SK-N-SH (cell line): ENCODE data around the gene RNLS. TPM values are rescaled to one million over a fixed set of nuclear protein-coding genes. Genes with fewer than 3 reads are reported as not detected.

Experiments used
- CTCF ChIA-PET: fragments of 300-600, 350-600 bp; formaldehyde crosslinking; extraction: SDS; loops from one replicate; lab custom pipeline; 2021; lab: Yijun Ruan, JAX
- POLR2A ChIA-PET: fragments of 350-600 bp; sonication (Branson Sonifier 250); formaldehyde crosslinking; extraction: SDS; loops from one replicate; lab custom pipeline; 2020; ENCODE audit warnings: antibody characterized with exemption, inconsistent platforms; lab: Yijun Ruan, JAX
- DNase-seq: peaks from one replicate; pipeline ENCODE4 v3.0.0; 2012
- H2AFZ ChIP-seq: fragments of 200-600 bp; sonication (generic); 2 replicates; pipeline ENCODE4 v1.8.1; 2016; ENCODE audit warnings: antibody characterized with exemption, mild to moderate bottlenecking, low read depth
- H3F3A ChIP-seq: fragments of 200-600 bp; sonication (generic); replicated peaks from 2 replicates; pipeline ENCODE3; 2016; ENCODE audit warnings: antibody characterized with exemption, mild to moderate bottlenecking; ENCODE audit not compliant: insufficient read depth
- H3K27ac ChIP-seq, 2 experiments: fragments of 200-500 bp in 1 of 2; fragments of 200-600 bp in 1 of 2; sonication (Bioruptor generic) in 1 of 2; sonication (generic), shearing (Covaris generic) in 1 of 2; 2 replicates each; pipeline versions ENCODE4 v1.5.1 to v1.6.1; 2014 to 2016; ENCODE audit warnings: low read depth in 2 of 2, inconsistent platforms in 1 of 2, low read length in 1 of 2, mild to moderate bottlenecking in 1 of 2, mixed read lengths in 1 of 2
- H3K27me3 ChIP-seq: fragments of 200-600 bp; sonication (generic), shearing (Covaris generic); 2 replicates; pipeline ENCODE4 v1.6.1; 2016; ENCODE audit warnings: mixed run types; ENCODE audit not compliant: insufficient read depth
- H3K36me3 ChIP-seq, 2 experiments: fragments of 200-500 bp in 1 of 2; fragments of 200-600 bp in 1 of 2; sonication (Bioruptor generic) in 1 of 2; sonication (generic) in 1 of 2; replicated peaks in 1 of 2; 2 replicates each; pipeline versions ENCODE3 to v1.5.1; 2014 to 2016; ENCODE audit warnings: low read length in 1 of 2, mild to moderate bottlenecking in 1 of 2; ENCODE audit not compliant: insufficient read depth in 2 of 2, control insufficient read depth in 1 of 2
- H3K4me1 ChIP-seq, 2 experiments: fragments of 200-500 bp in 1 of 2; fragments of 200-600 bp in 1 of 2; sonication (Bioruptor generic) in 1 of 2; sonication (generic), shearing (Covaris generic) in 1 of 2; 2 replicates each; pipeline versions ENCODE4 v1.5.1 to v1.6.1; 2014 to 2016; ENCODE audit warnings: low read depth in 1 of 2, low read length in 1 of 2, mixed run types in 1 of 2; ENCODE audit not compliant: insufficient read depth in 2 of 2, control insufficient read depth in 1 of 2
- H3K4me2 ChIP-seq: fragments of 200-600 bp; sonication (generic), shearing (Covaris generic); 2 replicates; pipeline ENCODE4 v1.6.1; 2017; ENCODE audit warnings: mixed run types
- H3K4me3 ChIP-seq, 2 experiments: fragments of 200-500 bp in 1 of 2; fragments of 200-600 bp in 1 of 2; sonication (Bioruptor generic) in 1 of 2; sonication (generic), shearing (Covaris generic) in 1 of 2; 2 replicates each; pipeline versions ENCODE4 v1.5.1 to v1.8.1; 2014 to 2016; ENCODE audit warnings: low read depth in 2 of 2, inconsistent platforms in 1 of 2, low read length in 1 of 2, mild to moderate bottlenecking in 1 of 2, mixed read lengths in 1 of 2, moderate library complexity in 1 of 2
- H3K79me2 ChIP-seq: fragments of 200-600 bp; sonication (generic); 2 replicates; pipeline ENCODE4 v1.8.1; 2017; ENCODE audit warnings: mild to moderate bottlenecking; ENCODE audit not compliant: insufficient read depth
- H3K9ac ChIP-seq: fragments of 200-600 bp; sonication (generic); 2 replicates; pipeline ENCODE4 v1.6.1; 2017; ENCODE audit warnings: mixed run types
- H3K9me2 ChIP-seq: fragments of 200-600 bp; sonication (generic); 2 replicates; pipeline ENCODE4 v1.6.1; 2017; ENCODE audit warnings: mixed run types
- H3K9me3 ChIP-seq: fragments of 200-600 bp; sonication (generic); 2 replicates; pipeline ENCODE4 v1.6.1; 2017; ENCODE audit warnings: mixed run types, mild to moderate bottlenecking, moderate library complexity
- H4K20me1 ChIP-seq: fragments of 200-600 bp; sonication (generic); 2 replicates; pipeline ENCODE4 v1.6.1; 2017; ENCODE audit warnings: mild to moderate bottlenecking, mixed run types; ENCODE audit not compliant: insufficient read depth
- CTCF ChIP-seq: fragments of 200-600 bp; sonication (generic); IDR thresholded peaks from 2 replicates; pipeline ENCODE4 v1.6.1; 2017; ENCODE audit warnings: antibody characterized with exemption, mild to moderate bottlenecking, moderate library complexity
- ELF1 ChIP-seq: IDR thresholded peaks from 2 replicates; pipeline ENCODE4 v1.4.0; 2012
- EP300 ChIP-seq, 2 experiments: IDR thresholded peaks; 2 replicates each; pipeline versions ENCODE4 v1.4.0 to v1.6.1; 2012; ENCODE audit warnings: borderline replicate concordance in 1 of 2, low read depth in 1 of 2, low read length in 1 of 2
- FOXJ3 ChIP-seq: sonication (generic); formaldehyde crosslinking; IDR thresholded peaks from 2 replicates; pipeline ENCODE4 v1.5.1; 2020; ENCODE audit warnings: mild to moderate bottlenecking, missing genetic modification reagents
- FOXM1 ChIP-seq: IDR thresholded peaks from 2 replicates; pipeline ENCODE4 v1.4.0; 2012; ENCODE audit warnings: low read depth, mild to moderate bottlenecking
- GATA2 ChIP-seq: sonication (generic); formaldehyde crosslinking; IDR thresholded peaks from 2 replicates; pipeline ENCODE4 v1.5.0; 2020; ENCODE audit warnings: mild to moderate bottlenecking, missing genetic modification reagents
- IRF3 ChIP-seq: fragments of 150-350 bp; IDR thresholded peaks from 2 replicates; pipeline ENCODE4 v1.6.1; 2016; ENCODE audit warnings: mild to moderate bottlenecking, low read depth, low read length
- MEF2A ChIP-seq: IDR thresholded peaks from 2 replicates; pipeline ENCODE4 v1.4.0; 2012; ENCODE audit warnings: low read depth, borderline replicate concordance
- NFIC ChIP-seq: IDR thresholded peaks from 2 replicates; pipeline ENCODE4 v1.4.0; 2012; ENCODE audit warnings: borderline replicate concordance
- PBX3 ChIP-seq: IDR thresholded peaks from 2 replicates; pipeline ENCODE4; 2012
- RFX5 ChIP-seq: IDR thresholded peaks from 2 replicates; pipeline ENCODE4 v1.6.1; 2012; ENCODE audit warnings: mild to moderate bottlenecking, improper control_type of control experiment, low read length
- RXRA ChIP-seq: IDR thresholded peaks from 2 replicates; pipeline ENCODE4 v1.4.0; 2012; ENCODE audit warnings: low read depth, mild to moderate bottlenecking, borderline replicate concordance
- TEAD4 ChIP-seq: IDR thresholded peaks from 2 replicates; pipeline ENCODE4 v1.4.0; 2012; ENCODE audit warnings: mild to moderate bottlenecking, borderline replicate concordance; ENCODE audit not compliant: insufficient read depth
- ZBTB33 ChIP-seq: IDR thresholded peaks from 2 replicates; pipeline ENCODE4 v1.4.0; 2012; ENCODE audit warnings: low read depth, borderline replicate concordance
- WGBS: methylation state at CpG from one replicate; pipeline ENCODE4 v1.1.6; 2017; ENCODE audit warnings: low lambda C conversion rate; 5-methylcytosine and 5-hydroxymethylcytosine counted together
- polyA plus RNA-seq, 3 experiments: library from polyadenylated mRNA; depleted of rRNA; stranded (reverse); fragments of >200 nt; gene quantifications; 2 replicates each; pipeline ENCODE4 v1.2.3, GENCODE V29; 2012
- TF ChIP-seq, protein P1 (sequence below): fragments of 150-350 bp; IDR thresholded peaks from 2 replicates; pipeline ENCODE4 v1.6.1; 2017; ENCODE audit warnings: antibody characterized with exemption, low read length, low read depth, borderline replicate concordance

RNLS gene
- polyA plus RNA-seq, 1 of the 3 experiments (the other 2 are of a cell fraction) = not detected

GRCh38 chr10:88299787-88300186 is 283.3 kb downstream of the RNLS start (continued):
- TF ChIP-seq TEAD4 (no peak), NFIC (no peak)
- TF ChIP-seq, protein P1, sequence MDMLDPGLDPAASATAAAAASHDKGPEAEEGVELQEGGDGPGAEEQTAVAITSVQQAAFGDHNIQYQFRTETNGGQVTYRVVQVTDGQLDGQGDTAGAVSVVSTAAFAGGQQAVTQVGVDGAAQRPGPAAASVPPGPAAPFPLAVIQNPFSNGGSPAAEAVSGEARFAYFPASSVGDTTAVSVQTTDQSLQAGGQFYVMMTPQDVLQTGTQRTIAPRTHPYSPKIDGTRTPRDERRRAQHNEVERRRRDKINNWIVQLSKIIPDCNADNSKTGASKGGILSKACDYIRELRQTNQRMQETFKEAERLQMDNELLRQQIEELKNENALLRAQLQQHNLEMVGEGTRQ = no peak

- no peak overlapping the region for H2AFZ ChIP-seq
- CTCF ChIA-PET = interaction anchor here (1.2 kb wide), 1 partner anchor 18 kb away, joined by 3 read pairs; no protein-coding TSS in a partner anchor
- no peaks in the 10 kb centered on the region for H4K20me1 ChIP-seq
- H3K9me2 ChIP-seq = no peaks in the 10 kb centered on the region
- DNase-seq = no peak
- H3K36me3 ChIP-seq = no peaks in the 10 kb centered on the region
- POLR2A ChIA-PET = no interaction called here
- H3K9ac ChIP-seq = no peak overlapping the region
- no peak for TF ChIP-seq EP300 (IDR thresholded peaks at IDR 0.05; ENCODE audit: borderline replicate concordance in 1 of 2, low read depth in 1 of 2, low read length in 1 of 2)
- no peak for TF ChIP-seq ELF1
- TF ChIP-seq IRF3 = no peak
- no peak for TF ChIP-seq PBX3
- no peak for TF ChIP-seq RXRA
- TF ChIP-seq ZBTB33 = no peak
- TF ChIP-seq FOXJ3 (CRISPR knock-in tag) = no peak
- no peak for TF ChIP-seq NFIC
- no peak for TF ChIP-seq MEF2A
- TF ChIP-seq GATA2 (CRISPR knock-in tag) = no peak
- TF ChIP-seq TEAD4 = no peak
- TF ChIP-seq, protein P1 = no peak
- no peak for TF ChIP-seq FOXM1
- no peak for TF ChIP-seq RFX5
- no peak for TF ChIP-seq CTCF
- no peaks in the 10 kb centered on the region for H3K79me2 ChIP-seq
- H3F3A ChIP-seq = no peaks in the 10 kb centered on the region
- no peaks in the 10 kb centered on the region; a peak in 1 of 4 replicates for H3K4me1 ChIP-seq
- no peaks in the 10 kb centered on the region for H3K9me3 ChIP-seq
- WGBS = 91% methylated on average over 3 of the region's 3 CpGs
- H3K4me3 ChIP-seq = no peak overlapping the region
- no peak overlapping the region for H3K27ac ChIP-seq
- H3K4me2 ChIP-seq = no peak overlapping the region
- no peaks in the 10 kb centered on the region for H3K27me3 ChIP-seq
Observed at GRCh38 chr10:88297103-88297502, 286.0 kb downstream of the RNLS start.
